Smooth muscle cell (in vitro differentiated cells): ENCODE measurements around the gene TRPM1. TPM values are rescaled to one million over a fixed set of nuclear protein-coding genes. Genes with fewer than 3 reads are reported as not detected.

ENCODE experiments used
- DNase-seq: peaks from one replicate; lab custom pipeline; 2025; ENCODE audit not compliant: unreplicated experiment; lab: John Stamatoyannopoulos, UW
- H2AFZ ChIP-seq: fragments of 200-600 bp; sonication (generic); 2 replicates; pipeline ENCODE4 v1.6.0; 2016; ENCODE audit warnings: antibody characterized with exemption, low read depth, mild to moderate bottlenecking
- H3F3A ChIP-seq: fragments of 200-600 bp; sonication (generic); 2 replicates; pipeline ENCODE4 v1.6.0; 2017; ENCODE audit warnings: antibody characterized with exemption, low read depth
- H3K27ac ChIP-seq: fragments of 200-600 bp; sonication (generic); 2 replicates; pipeline ENCODE4 v1.5.1; 2016; ENCODE audit warnings: low read depth, mild to moderate bottlenecking
- H3K27me3 ChIP-seq: fragments of 200-600 bp; sonication (generic); 2 replicates; pipeline ENCODE4 v1.6.1; 2016; ENCODE audit warnings: low read depth, mild to moderate bottlenecking
- H3K36me3 ChIP-seq: fragments of 200-600 bp; sonication (generic); 2 replicates; pipeline ENCODE4 v1.5.1; 2016; ENCODE audit warnings: low read depth
- H3K4me1 ChIP-seq: fragments of 200-600 bp; sonication (generic); 2 replicates; pipeline ENCODE4 v1.5.1; 2016; ENCODE audit warnings: low read depth
- H3K4me2 ChIP-seq: fragments of 200-600 bp; sonication (generic); 2 replicates; pipeline ENCODE4 v1.6.0; 2016; ENCODE audit warnings: mild to moderate bottlenecking
- H3K4me3 ChIP-seq: fragments of 200-600 bp; sonication (generic); 2 replicates; pipeline ENCODE4 v1.5.1; 2016; ENCODE audit warnings: mild to moderate bottlenecking
- H3K79me2 ChIP-seq: fragments of 200-600 bp; sonication (generic); 2 replicates; pipeline ENCODE4 v1.6.0; 2016; ENCODE audit warnings: low read depth, mild to moderate bottlenecking
- H3K9ac ChIP-seq: fragments of 200-600 bp; sonication (generic); 2 replicates; pipeline ENCODE4 v1.6.0; 2016; ENCODE audit warnings: low read depth
- H3K9me3 ChIP-seq: fragments of 200-600 bp; sonication (generic); replicated peaks from 2 replicates; pipeline ENCODE4 v1.5.1; 2016; ENCODE audit warnings: low read depth
- H4K20me1 ChIP-seq: fragments of 200-600 bp; sonication (generic); 2 replicates; pipeline ENCODE4 v1.6.0; 2016; ENCODE audit warnings: low read depth
- WGBS: methylation state at CpG from one replicate; pipeline ENCODE4 v1.1.7; 2016; ENCODE audit warnings: low lambda C conversion rate; 5-methylcytosine and 5-hydroxymethylcytosine counted together
- polyA plus RNA-seq: library from polyadenylated mRNA; unstranded; fragments of >200 nt; fragmentation: Nextera tagmentation; extraction: Ambion mirVana; gene quantifications from 2 replicates; pipeline ENCODE4 v1.2.1, GENCODE V29; 2016
- total RNA-seq: library from RNA; depleted of rRNA; stranded (reverse); fragments of >200 nt; gene quantifications from 2 replicates; pipeline ENCODE4 v1.2.3, GENCODE V29; 2014
- TF ChIP-seq, protein P1 (sequence below): fragments of 200-600 bp; sonication (generic); IDR thresholded peaks from 2 replicates; pipeline ENCODE4 v1.5.1; 2017; ENCODE audit warnings: borderline replicate concordance, mild to moderate bottlenecking, antibody characterized with exemption; ENCODE audit not compliant: insufficient read depth, poor library complexity, severe bottlenecking

The TRPM1 gene
- total RNA-seq (1.3 TPM in 1 of 2 replicates, not detected in the other), polyA plus RNA-seq (0.33 TPM in 1 of 2 replicates, not detected in the other)

DNA sequence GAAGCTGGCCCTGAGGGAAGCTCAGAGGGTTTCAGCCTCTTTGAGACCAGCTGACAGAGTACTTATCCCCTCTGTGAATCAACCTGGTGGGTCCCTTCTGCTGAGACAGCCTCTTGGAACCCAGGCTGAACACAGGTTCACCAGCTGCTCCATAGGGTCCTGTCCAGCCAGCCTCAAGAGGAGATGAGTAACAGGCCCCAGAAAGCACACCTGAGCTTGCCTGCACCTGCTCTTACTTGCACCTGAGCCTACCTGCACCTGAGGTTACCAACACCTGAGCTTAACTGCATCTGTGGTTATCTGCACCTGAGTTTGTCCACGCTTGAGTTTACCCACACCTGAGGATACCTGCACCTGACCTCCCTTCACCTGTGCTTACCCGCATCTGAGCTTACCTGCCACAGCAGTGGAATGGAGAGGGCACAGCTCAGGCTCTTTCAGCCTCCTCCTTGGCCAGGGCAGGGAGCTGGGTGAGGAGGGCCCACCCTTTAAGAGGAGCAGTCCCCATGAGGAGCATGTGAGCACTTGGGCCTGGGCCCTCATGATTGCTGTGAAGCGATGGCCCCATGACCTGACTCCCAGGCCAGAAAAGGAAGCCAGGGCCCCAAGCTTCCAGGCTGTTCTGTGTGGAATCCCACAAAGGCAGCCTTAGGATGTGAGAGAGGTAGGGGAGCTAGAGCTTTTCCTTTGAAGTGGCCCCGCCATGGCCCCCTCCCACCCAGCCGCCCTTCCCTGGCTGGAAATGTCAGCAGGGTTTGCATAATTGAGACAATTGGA, at the start of gene TRPM1:
Gene TRPM1, minus strand, starts transcription at position 464 of the 777 bp plus-strand sequence. CDS start 20,370 bp downstream, outside the sequence.
- Histone ChIP-seq H4K20me1 (no peaks in the 10 kb centered on the region), H3K27ac (no peak within 1 kb of the TSS), H3K4me2 (no peak within 1 kb of the TSS), H3K9me3 (no peaks in the 10 kb centered on the region), H3K4me1 (peaks cover 19% of the 10 kb centered on the region), H3F3A (peaks cover 5% of the 10 kb centered on the region), H3K36me3 (no peaks in the 10 kb centered on the region), H3K9ac (no peak within 1 kb of the TSS), H2AFZ (no peak within 1 kb of the TSS), H3K79me2 (no peaks in the 10 kb centered on the region), H3K27me3 (no peaks in the 10 kb centered on the region), H3K4me3 (no peak within 1 kb of the TSS)
- TF ChIP-seq, protein P1, sequence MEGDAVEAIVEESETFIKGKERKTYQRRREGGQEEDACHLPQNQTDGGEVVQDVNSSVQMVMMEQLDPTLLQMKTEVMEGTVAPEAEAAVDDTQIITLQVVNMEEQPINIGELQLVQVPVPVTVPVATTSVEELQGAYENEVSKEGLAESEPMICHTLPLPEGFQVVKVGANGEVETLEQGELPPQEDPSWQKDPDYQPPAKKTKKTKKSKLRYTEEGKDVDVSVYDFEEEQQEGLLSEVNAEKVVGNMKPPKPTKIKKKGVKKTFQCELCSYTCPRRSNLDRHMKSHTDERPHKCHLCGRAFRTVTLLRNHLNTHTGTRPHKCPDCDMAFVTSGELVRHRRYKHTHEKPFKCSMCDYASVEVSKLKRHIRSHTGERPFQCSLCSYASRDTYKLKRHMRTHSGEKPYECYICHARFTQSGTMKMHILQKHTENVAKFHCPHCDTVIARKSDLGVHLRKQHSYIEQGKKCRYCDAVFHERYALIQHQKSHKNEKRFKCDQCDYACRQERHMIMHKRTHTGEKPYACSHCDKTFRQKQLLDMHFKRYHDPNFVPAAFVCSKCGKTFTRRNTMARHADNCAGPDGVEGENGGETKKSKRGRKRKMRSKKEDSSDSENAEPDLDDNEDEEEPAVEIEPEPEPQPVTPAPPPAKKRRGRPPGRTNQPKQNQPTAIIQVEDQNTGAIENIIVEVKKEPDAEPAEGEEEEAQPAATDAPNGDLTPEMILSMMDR = no peak
- no peak for DNase-seq
- WGBS = 81% methylated on average over 5 of the region's 5 CpGs

DNA sequence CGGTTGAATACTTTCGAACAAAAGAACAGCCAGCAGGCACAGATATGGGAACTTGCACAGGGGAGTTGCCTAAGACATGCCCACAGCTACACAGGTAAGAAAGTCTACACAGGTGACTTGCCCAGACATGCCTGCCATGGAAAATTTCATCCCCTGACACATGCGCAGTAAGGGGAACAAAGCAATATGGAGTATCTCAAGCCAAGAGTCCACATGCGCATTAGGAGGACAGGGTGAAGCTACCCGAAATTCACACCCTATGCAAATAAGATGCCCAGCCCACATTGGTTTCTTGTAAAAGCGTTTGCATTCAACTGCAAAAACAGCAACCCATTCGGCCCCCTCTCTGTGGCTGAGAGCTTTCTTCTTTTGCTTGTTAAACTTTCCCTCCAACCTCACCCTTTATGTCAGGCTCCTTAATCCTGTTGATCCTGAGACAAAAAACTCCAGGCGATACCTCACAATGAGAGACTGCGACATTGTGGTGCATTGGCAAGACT, 49.3 kb upstream of the TRPM1 start:
- TF ChIP-seq, protein P1 = no peak
- no peaks in the 10 kb centered on the region for H3K27me3 ChIP-seq
- H2AFZ ChIP-seq = no peak overlapping the region
- no peak overlapping the region for H3K4me2 ChIP-seq
- H3K9me3 ChIP-seq = no peaks in the 10 kb centered on the region
- no peaks in the 10 kb centered on the region for H3K79me2 ChIP-seq
- no peaks in the 10 kb centered on the region for H3K36me3 ChIP-seq
- no peak overlapping the region for H3K27ac ChIP-seq
- no peaks in the 10 kb centered on the region for H4K20me1 ChIP-seq
- H3K9ac ChIP-seq = no peak overlapping the region
- H3K4me1 ChIP-seq = no peaks in the 10 kb centered on the region
- H3K4me3 ChIP-seq = no peak overlapping the region
- WGBS = 83% methylated on average over 9 of the region's 9 CpGs
- no peak for DNase-seq
- H3F3A ChIP-seq = no peaks in the 10 kb centered on the region

DNA sequence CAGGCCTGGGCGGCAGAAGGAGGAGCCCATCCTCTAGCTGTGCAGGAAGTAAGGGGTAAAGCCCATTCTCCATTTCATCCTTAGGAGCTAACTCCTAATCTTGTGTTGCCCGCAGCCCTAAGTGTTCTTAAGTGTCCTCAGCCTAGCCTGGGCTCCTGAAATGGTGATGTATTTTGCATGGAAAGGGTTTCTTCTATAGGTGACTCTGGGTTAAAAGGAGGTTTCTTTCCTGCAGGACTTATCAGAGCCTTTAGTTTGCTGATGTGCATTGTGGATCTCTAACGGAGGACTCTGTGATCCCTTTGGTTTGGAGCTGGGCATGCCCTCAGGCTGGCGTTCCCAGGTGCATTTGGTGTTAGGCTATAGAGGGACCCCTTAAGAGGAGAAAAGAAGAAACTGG, 48.5 kb upstream of the TRPM1 start:
- no peaks in the 10 kb centered on the region for H4K20me1 ChIP-seq
- no peak overlapping the region for H3K9ac ChIP-seq
- no peaks in the 10 kb centered on the region for H3K27me3 ChIP-seq
- H3F3A ChIP-seq = no peaks in the 10 kb centered on the region
- no peak overlapping the region for H3K4me2 ChIP-seq
- 96% methylated on average over 4 of the region's 4 CpGs for WGBS
- no peaks in the 10 kb centered on the region for H3K4me1 ChIP-seq
- H3K36me3 ChIP-seq = no peaks in the 10 kb centered on the region
- H3K27ac ChIP-seq = no peak overlapping the region
- DNase-seq = no peak
- no peak overlapping the region for H2AFZ ChIP-seq
- H3K9me3 ChIP-seq = no peaks in the 10 kb centered on the region
- H3K79me2 ChIP-seq = no peaks in the 10 kb centered on the region
- H3K4me3 ChIP-seq = no peak overlapping the region
- TF ChIP-seq, protein P1 = no peak
